Mononuclear cell (primary cell): ENCODE results near the gene MAD1L1. TPM values are rescaled to one million over a fixed set of nuclear protein-coding genes. Genes with fewer than 3 reads are reported as not detected.
"Not testable (repeated sequence)": the region's sequence is repeated elsewhere in the genome, so short reads cannot be mapped to it uniquely, and the experiment has no call there.

ENCODE experiments used
- H3K27me3 ChIP-seq: 2 replicates; pipeline ENCODE4 v1.6.0; 2011; ENCODE audit warnings: low read length, control low read depth; ENCODE audit not compliant: insufficient read depth
- H3K4me1 ChIP-seq: 2 replicates; pipeline ENCODE4 v1.5.1; 2011; ENCODE audit warnings: mild to moderate bottlenecking, low read length, control low read depth; ENCODE audit not compliant: insufficient read depth
- H3K4me3 ChIP-seq: 2 replicates; pipeline ENCODE4 v1.5.1; 2011; ENCODE audit warnings: mild to moderate bottlenecking, low read length, moderate library complexity
- H3K9me3 ChIP-seq: 2 replicates; pipeline ENCODE4 v1.5.1; 2011; ENCODE audit warnings: low read depth, mild to moderate bottlenecking, control low read depth, low read length
- total RNA-seq: library from RNA; depleted of rRNA; stranded (reverse); fragments of >200 nt; gene quantifications from one replicate; pipeline ENCODE4 v1.2.3, GENCODE V29; 2012

The MAD1L1 gene
- total RNA-seq, 1 donor: 74.2 TPM

GRCh38 chr7:1978656-1979590 is 253.8 kb downstream of the MAD1L1 start:
- Histone ChIP-seq H3K4me3 (no peak overlapping the region), H3K4me1 (no peaks in the 10 kb centered on the region), H3K27me3 (no peaks in the 10 kb centered on the region), H3K9me3 (no peaks in the 10 kb centered on the region)

GRCh38 chr7:1977876-1978441 is 254.8 kb downstream of the MAD1L1 start:
- no peaks in the 10 kb centered on the region for H3K27me3 ChIP-seq
- no peaks in the 10 kb centered on the region for H3K4me1 ChIP-seq
- no peaks in the 10 kb centered on the region for H3K9me3 ChIP-seq
- H3K4me3 ChIP-seq: no peak overlapping the region

GRCh38 chr7:1977059-1977875 is 255.5 kb downstream of the MAD1L1 start:
- no peak overlapping the region for H3K4me3 ChIP-seq
- no peaks in the 10 kb centered on the region for H3K27me3 ChIP-seq
- H3K4me1 ChIP-seq: no peaks in the 10 kb centered on the region
- no peaks in the 10 kb centered on the region for H3K9me3 ChIP-seq

GRCh38 chr7:1976521-1976920 is 256.2 kb downstream of the MAD1L1 start:
- not testable (repeated sequence) for H3K9me3 ChIP-seq, H3K4me3 ChIP-seq, H3K27me3 ChIP-seq, H3K4me1 ChIP-seq

GRCh38 chr7:1975581-1975980 is 257.2 kb downstream of the MAD1L1 start:
- no peaks in the 10 kb centered on the region for H3K27me3 ChIP-seq
- no peak overlapping the region for H3K4me3 ChIP-seq
- no peaks in the 10 kb centered on the region for H3K4me1 ChIP-seq
- no peaks in the 10 kb centered on the region for H3K9me3 ChIP-seq

GRCh38 chr7:1975179-1975578 is 257.6 kb downstream of the MAD1L1 start:
- no peak overlapping the region for H3K4me3 ChIP-seq
- no peaks in the 10 kb centered on the region for H3K4me1 ChIP-seq
- no peaks in the 10 kb centered on the region for H3K9me3 ChIP-seq
- H3K27me3 ChIP-seq: no peaks in the 10 kb centered on the region

GRCh38 chr7:1974290-1975101 is 258.2 kb downstream of the MAD1L1 start:
- Histone ChIP-seq H3K4me3 (no peak overlapping the region), H3K4me1 (peaks cover 4% of the 10 kb centered on the region), H3K27me3 (no peaks in the 10 kb centered on the region), H3K9me3 (no peaks in the 10 kb centered on the region)

- Histone ChIP-seq H3K9me3 (no peaks in the 10 kb centered on the region), H3K4me3 (no peak overlapping the region), H3K27me3 (no peaks in the 10 kb centered on the region), H3K4me1 (peaks cover 4% of the 10 kb centered on the region)
These were observed 259.2 kb downstream of the MAD1L1 start for GRCh38 chr7:1973321-1974251.

- no peaks in the 10 kb centered on the region for H3K27me3 ChIP-seq
- H3K9me3 ChIP-seq: no peaks in the 10 kb centered on the region
- peaks cover 4% of the 10 kb centered on the region for H3K4me1 ChIP-seq
- no peak overlapping the region for H3K4me3 ChIP-seq
These were observed 260.0 kb downstream of the MAD1L1 start for GRCh38 chr7:1972744-1973143.

- no peak overlapping the region for H3K4me3 ChIP-seq
- H3K27me3 ChIP-seq: no peaks in the 10 kb centered on the region
- H3K4me1 ChIP-seq: peaks cover 4% of the 10 kb centered on the region
- no peaks in the 10 kb centered on the region for H3K9me3 ChIP-seq
These were observed 260.6 kb downstream of the MAD1L1 start for GRCh38 chr7:1971946-1972654.

GRCh38 chr7:1970895-1971294 is 261.9 kb downstream of the MAD1L1 start:
- Histone ChIP-seq H3K4me1 (peaks cover 4% of the 10 kb centered on the region), H3K27me3 (no peaks in the 10 kb centered on the region), H3K9me3 (no peaks in the 10 kb centered on the region), H3K4me3 (no peak overlapping the region)

- not testable (repeated sequence) for H3K4me3 ChIP-seq, H3K27me3 ChIP-seq, H3K4me1 ChIP-seq, H3K9me3 ChIP-seq
These were observed 262.5 kb downstream of the MAD1L1 start for GRCh38 chr7:1970285-1970660.

GRCh38 chr7:1969459-1970284 is 263.1 kb downstream of the MAD1L1 start:
- Histone ChIP-seq H3K27me3 (no peaks in the 10 kb centered on the region), H3K4me3 (no peak overlapping the region), H3K4me1 (peaks cover 4% of the 10 kb centered on the region), H3K9me3 (no peaks in the 10 kb centered on the region)
